GM23338 (cell line): ENCODE measurements around the gene LEKR1.

ENCODE experiments used
- CTCF ChIP-seq, 2 experiments: fragments of 200-600 bp in 1 of 2; sonication (generic) in 1 of 2; conservative IDR thresholded peaks; 2 replicates each; pipeline versions ENCODE4 v1.5.1 to v1.6.1; 2016 to 2017; ENCODE audit warnings: antibody characterized with exemption in 2 of 2, low read depth in 2 of 2, mild to moderate bottlenecking in 2 of 2, moderate library complexity in 1 of 2
- EZH2 ChIP-seq: fragments of 200-600 bp; sonication (generic); IDR thresholded peaks from one replicate; pipeline ENCODE4 v1.8.0; 2017; ENCODE audit warnings: antibody characterized with exemption, mild to moderate bottlenecking, low read depth; ENCODE audit not compliant: unreplicated experiment

GRCh38 chr3:156915372-156915771 is 89.2 kb downstream of the LEKR1 start:
- TF ChIP-seq CTCF (conservative IDR thresholded peaks at IDR 0.05; ENCODE audit: low read depth in 2 of 2) (no peak), EZH2 (no peak)
